HEK293 (cell line): ENCODE data around the gene IGSF23.

ENCODE experiments used
- PATZ1 ChIP-seq: fragments of 450-650 bp; formaldehyde crosslinking; IDR thresholded peaks from 2 replicates; pipeline ENCODE4 v1.5.1; 2016; ENCODE audit warnings: missing biosample characterization, missing genetic modification characterization
- REPIN1 ChIP-seq: fragments of 450-650 bp; formaldehyde crosslinking; IDR thresholded peaks from 2 replicates; pipeline ENCODE4 v1.5.1; 2017; ENCODE audit warnings: missing biosample characterization, missing genetic modification characterization, low read depth
- SCRT2 ChIP-seq: fragments of 450-650 bp; formaldehyde crosslinking; IDR thresholded peaks from 2 replicates; pipeline ENCODE4 v1.5.1; 2016; ENCODE audit warnings: missing biosample characterization, missing genetic modification characterization
- SP2 ChIP-seq: fragments of 450-650 bp; formaldehyde crosslinking; IDR thresholded peaks from 2 replicates; pipeline ENCODE4 v1.5.1; 2016; ENCODE audit warnings: missing biosample characterization, missing genetic modification characterization
- YY1 ChIP-seq: fragments of 450-650 bp; formaldehyde crosslinking; IDR thresholded peaks from 2 replicates; pipeline ENCODE4 v1.5.1; 2018; ENCODE audit warnings: missing biosample characterization, missing genetic modification characterization
- ZBTB11 ChIP-seq: fragments of 450-650 bp; formaldehyde crosslinking; conservative IDR thresholded peaks from 2 replicates; pipeline ENCODE4 v1.5.1; 2016; ENCODE audit warnings: low read depth, missing biosample characterization, missing genetic modification characterization
- ZBTB8A ChIP-seq: fragments of 450-650 bp; formaldehyde crosslinking; IDR thresholded peaks from 2 replicates; pipeline ENCODE4 v1.5.1; 2016; ENCODE audit warnings: missing biosample characterization, missing genetic modification characterization
- ZNF302 ChIP-seq: fragments of 450-650 bp; formaldehyde crosslinking; IDR thresholded peaks from 2 replicates; pipeline ENCODE4 v1.5.1; 2016; ENCODE audit warnings: missing biosample characterization, missing genetic modification characterization, low read depth
- ZNF335 ChIP-seq: fragments of 450-650 bp; formaldehyde crosslinking; conservative IDR thresholded peaks from 2 replicates; pipeline ENCODE4 v1.5.1; 2016; ENCODE audit warnings: missing biosample characterization, missing genetic modification characterization
- ZNF341 ChIP-seq: fragments of 450-650 bp; formaldehyde crosslinking; IDR thresholded peaks from 2 replicates; pipeline ENCODE4; 2016; ENCODE audit warnings: low read depth, missing biosample characterization, missing genetic modification characterization
- ZNF549 ChIP-seq: fragments of 450-650 bp; IDR thresholded peaks from 2 replicates; pipeline ENCODE4 v1.5.1; 2018; ENCODE audit warnings: missing biosample characterization, missing genetic modification characterization, mild to moderate bottlenecking, inconsistent platforms, moderate library complexity
- ZNF692 ChIP-seq: fragments of 450-650 bp; formaldehyde crosslinking; IDR thresholded peaks from 2 replicates; pipeline ENCODE4 v1.5.1; 2016; ENCODE audit warnings: missing biosample characterization, missing genetic modification characterization
- ZNF777 ChIP-seq: fragments of 450-650 bp; formaldehyde crosslinking; IDR thresholded peaks from 2 replicates; pipeline ENCODE4 v1.5.1; 2017; ENCODE audit warnings: missing biosample characterization, missing genetic modification characterization, borderline replicate concordance
- ZNF791 ChIP-seq: fragments of 450-650 bp; formaldehyde crosslinking; IDR thresholded peaks from 2 replicates; pipeline ENCODE4 v1.5.1; 2016; ENCODE audit warnings: missing biosample characterization, missing genetic modification characterization
- TF ChIP-seq, protein P1 (sequence below): fragments of 450-650 bp; formaldehyde crosslinking; IDR thresholded peaks from 2 replicates; pipeline ENCODE4 v1.5.1; 2016; ENCODE audit warnings: missing biosample characterization, missing genetic modification characterization
- TF ChIP-seq, protein P2 (sequence below): fragments of 450-650 bp; formaldehyde crosslinking; IDR thresholded peaks from 2 replicates; pipeline ENCODE4 v1.5.1; 2017; ENCODE audit warnings: missing biosample characterization, missing genetic modification characterization
- TF ChIP-seq, protein P3 (sequence below): fragments of 450-650 bp; formaldehyde crosslinking; optimal IDR thresholded peaks from 2 replicates; pipeline ENCODE3; 2016; ENCODE audit warnings: missing biosample characterization, mild to moderate bottlenecking, missing genetic modification characterization
- TF ChIP-seq, protein P4 (sequence below): fragments of 450-650 bp; formaldehyde crosslinking; IDR thresholded peaks from 2 replicates; pipeline ENCODE4 v1.5.1; 2016; ENCODE audit warnings: missing biosample characterization, missing genetic modification characterization

The IGSF23 gene

DNA sequence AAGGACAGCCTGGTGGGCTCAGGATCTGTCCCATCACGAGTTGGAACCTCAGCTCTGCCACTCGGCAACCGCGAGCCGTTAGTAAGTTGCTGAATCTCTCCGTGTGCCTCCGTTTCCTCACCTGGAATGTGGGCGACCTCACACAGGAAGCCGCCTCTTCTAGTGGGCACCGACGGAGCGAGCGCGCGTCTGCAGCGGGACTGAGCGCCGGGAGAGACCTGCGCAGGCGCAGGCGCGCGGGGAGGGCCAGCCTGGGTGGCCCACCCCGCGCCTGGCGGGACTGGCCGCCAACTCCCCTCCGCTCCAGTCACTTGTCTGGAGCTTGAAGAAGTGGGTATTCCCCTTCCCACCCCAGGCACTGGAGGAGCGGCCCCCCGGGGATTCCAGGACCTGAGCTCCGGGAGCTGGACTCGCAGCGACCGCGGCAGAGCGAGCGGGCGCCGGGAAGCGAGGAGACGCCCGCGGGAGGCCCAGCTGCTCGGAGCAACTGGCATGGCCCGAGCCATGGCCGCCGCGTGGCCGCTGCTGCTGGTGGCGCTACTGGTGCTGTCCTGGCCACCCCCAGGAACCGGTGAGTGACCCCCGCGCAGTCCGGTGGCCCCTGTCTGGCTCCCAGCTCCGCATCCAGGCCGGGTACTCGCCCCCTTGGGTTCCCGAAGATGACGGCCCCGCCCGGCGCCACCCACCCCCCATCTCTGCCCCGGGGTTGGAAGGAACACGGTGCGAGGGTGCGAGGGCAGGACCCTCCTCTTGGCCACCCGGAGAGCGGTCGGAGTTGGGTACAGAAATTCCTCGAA is 30.4 kb downstream of the IGSF23 start, which contains the start of gene PVR (continued):
- TF ChIP-seq ZNF777 (tag by site-specific recombination) (0 out of 2 replicates have a peak, but pooled peaks have one; percentile 49), ZNF791 (tag by site-specific recombination) (no peak), ZNF692 (tag by site-specific recombination) (peak; percentile 58), ZNF341 (peak; percentile 95), SCRT2 (tag by site-specific recombination) (peak; percentile 36; the same call in 1 of the 2 replicates), SP2 (tag by site-specific recombination) (peak; percentile 34), REPIN1 (tag by site-specific recombination) (0 out of 2 replicates have a peak, but pooled peaks have one; percentile 16), ZBTB11 (0 out of 2 replicates have a peak, but pooled peaks have one; percentile 21), ZNF302 (no peak), ZNF549 (tag by site-specific recombination) (0 out of 2 replicates have a peak, but pooled peaks have one; percentile 18), ZNF335 (tag by site-specific recombination) (peak; percentile 83), PATZ1 (peak; percentile 89), YY1 (tag by site-specific recombination) (peak; percentile 60; the same call in 1 of the 2 replicates), ZBTB8A (tag by site-specific recombination) (peak; percentile 65)
- TF ChIP-seq, protein P1, sequence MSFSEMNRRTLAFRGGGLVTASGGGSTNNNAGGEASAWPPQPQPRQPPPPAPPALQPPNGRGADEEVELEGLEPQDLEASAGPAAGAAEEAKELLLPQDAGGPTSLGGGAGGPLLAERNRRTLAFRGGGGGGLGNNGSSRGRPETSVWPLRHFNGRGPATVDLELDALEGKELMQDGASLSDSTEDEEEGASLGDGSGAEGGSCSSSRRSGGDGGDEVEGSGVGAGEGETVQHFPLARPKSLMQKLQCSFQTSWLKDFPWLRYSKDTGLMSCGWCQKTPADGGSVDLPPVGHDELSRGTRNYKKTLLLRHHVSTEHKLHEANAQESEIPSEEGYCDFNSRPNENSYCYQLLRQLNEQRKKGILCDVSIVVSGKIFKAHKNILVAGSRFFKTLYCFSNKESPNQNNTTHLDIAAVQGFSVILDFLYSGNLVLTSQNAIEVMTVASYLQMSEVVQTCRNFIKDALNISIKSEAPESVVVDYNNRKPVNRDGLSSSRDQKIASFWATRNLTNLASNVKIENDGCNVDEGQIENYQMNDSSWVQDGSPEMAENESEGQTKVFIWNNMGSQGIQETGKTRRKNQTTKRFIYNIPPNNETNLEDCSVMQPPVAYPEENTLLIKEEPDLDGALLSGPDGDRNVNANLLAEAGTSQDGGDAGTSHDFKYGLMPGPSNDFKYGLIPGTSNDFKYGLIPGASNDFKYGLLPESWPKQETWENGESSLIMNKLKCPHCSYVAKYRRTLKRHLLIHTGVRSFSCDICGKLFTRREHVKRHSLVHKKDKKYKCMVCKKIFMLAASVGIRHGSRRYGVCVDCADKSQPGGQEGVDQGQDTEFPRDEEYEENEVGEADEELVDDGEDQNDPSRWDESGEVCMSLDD (tag by site-specific recombination) = peak; percentile 70; the same call in 1 of the 2 replicates
- TF ChIP-seq, protein P2, sequence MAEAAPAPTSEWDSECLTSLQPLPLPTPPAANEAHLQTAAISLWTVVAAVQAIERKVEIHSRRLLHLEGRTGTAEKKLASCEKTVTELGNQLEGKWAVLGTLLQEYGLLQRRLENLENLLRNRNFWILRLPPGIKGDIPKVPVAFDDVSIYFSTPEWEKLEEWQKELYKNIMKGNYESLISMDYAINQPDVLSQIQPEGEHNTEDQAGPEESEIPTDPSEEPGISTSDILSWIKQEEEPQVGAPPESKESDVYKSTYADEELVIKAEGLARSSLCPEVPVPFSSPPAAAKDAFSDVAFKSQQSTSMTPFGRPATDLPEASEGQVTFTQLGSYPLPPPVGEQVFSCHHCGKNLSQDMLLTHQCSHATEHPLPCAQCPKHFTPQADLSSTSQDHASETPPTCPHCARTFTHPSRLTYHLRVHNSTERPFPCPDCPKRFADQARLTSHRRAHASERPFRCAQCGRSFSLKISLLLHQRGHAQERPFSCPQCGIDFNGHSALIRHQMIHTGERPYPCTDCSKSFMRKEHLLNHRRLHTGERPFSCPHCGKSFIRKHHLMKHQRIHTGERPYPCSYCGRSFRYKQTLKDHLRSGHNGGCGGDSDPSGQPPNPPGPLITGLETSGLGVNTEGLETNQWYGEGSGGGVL (tag by site-specific recombination) = peak; percentile 51; the same call in 1 of the 2 replicates
- TF ChIP-seq, protein P3, sequence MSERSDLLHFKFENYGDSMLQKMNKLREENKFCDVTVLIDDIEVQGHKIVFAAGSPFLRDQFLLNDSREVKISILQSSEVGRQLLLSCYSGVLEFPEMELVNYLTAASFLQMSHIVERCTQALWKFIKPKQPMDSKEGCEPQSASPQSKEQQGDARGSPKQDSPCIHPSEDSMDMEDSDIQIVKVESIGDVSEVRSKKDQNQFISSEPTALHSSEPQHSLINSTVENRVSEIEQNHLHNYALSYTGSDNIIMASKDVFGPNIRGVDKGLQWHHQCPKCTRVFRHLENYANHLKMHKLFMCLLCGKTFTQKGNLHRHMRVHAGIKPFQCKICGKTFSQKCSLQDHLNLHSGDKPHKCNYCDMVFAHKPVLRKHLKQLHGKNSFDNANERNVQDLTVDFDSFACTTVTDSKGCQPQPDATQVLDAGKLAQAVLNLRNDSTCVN (tag by site-specific recombination) = peak; percentile 79
- TF ChIP-seq, protein P4, sequence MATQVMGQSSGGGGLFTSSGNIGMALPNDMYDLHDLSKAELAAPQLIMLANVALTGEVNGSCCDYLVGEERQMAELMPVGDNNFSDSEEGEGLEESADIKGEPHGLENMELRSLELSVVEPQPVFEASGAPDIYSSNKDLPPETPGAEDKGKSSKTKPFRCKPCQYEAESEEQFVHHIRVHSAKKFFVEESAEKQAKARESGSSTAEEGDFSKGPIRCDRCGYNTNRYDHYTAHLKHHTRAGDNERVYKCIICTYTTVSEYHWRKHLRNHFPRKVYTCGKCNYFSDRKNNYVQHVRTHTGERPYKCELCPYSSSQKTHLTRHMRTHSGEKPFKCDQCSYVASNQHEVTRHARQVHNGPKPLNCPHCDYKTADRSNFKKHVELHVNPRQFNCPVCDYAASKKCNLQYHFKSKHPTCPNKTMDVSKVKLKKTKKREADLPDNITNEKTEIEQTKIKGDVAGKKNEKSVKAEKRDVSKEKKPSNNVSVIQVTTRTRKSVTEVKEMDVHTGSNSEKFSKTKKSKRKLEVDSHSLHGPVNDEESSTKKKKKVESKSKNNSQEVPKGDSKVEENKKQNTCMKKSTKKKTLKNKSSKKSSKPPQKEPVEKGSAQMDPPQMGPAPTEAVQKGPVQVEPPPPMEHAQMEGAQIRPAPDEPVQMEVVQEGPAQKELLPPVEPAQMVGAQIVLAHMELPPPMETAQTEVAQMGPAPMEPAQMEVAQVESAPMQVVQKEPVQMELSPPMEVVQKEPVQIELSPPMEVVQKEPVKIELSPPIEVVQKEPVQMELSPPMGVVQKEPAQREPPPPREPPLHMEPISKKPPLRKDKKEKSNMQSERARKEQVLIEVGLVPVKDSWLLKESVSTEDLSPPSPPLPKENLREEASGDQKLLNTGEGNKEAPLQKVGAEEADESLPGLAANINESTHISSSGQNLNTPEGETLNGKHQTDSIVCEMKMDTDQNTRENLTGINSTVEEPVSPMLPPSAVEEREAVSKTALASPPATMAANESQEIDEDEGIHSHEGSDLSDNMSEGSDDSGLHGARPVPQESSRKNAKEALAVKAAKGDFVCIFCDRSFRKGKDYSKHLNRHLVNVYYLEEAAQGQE = 0 out of 2 replicates have a peak, but pooled peaks have one; percentile 6
